ENCODE data around the gene DUT. TPM values are rescaled to one million over a fixed set of nuclear protein-coding genes. Genes with fewer than 3 reads are reported as not detected.

The DUT gene
- total and polyA plus RNA-seq, 4 donors = 54.8 to 149 (median 76.7) TPM

DNA sequence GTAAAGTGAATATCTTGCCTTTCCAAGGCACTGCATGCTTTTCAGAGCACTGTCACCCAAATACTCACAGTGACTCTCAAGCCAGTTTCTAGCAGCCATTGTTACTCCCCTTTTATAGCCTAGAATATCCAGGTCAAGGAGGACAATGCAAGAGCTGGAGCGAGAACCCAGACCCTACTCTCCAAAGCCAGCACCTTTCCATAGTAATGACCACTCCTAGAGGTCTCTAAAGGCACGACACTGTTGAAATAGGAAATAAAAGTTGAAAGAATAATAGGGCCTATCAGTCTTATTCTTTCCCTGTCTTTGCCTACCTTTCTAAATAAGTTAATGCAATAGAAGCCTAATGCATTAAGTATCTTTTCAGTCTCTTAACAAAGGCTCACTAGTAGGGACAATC, 33.6 kb upstream of the DUT start:
- DNase-seq (no peak), ATAC-seq (ENCODE audit: low FRiP score) (no peak)
- intact Hi-C loops (cut with DNase I) = no loop called here
- Histone ChIP-seq H3K27ac (ENCODE audit: low read depth in 1 of 2, low read length in 2 of 2) (no peak overlapping the region), H3K4me3 (ENCODE audit: low read length in 2 of 2) (no peak overlapping the region), H3K36me3 (ENCODE audit: control insufficient read depth in 1 of 2, insufficient read depth in 2 of 2, low read length in 1 of 2) (no peaks in the 10 kb centered on the region), H3K27me3 (ENCODE audit: control insufficient read depth in 1 of 2, insufficient read depth in 2 of 2, low read length in 1 of 2) (no peaks in the 10 kb centered on the region), H3K4me1 (ENCODE audit: control insufficient read depth in 1 of 2, insufficient read depth in 2 of 2, low read length in 2 of 2) (no peaks in the 10 kb centered on the region), H3K9me3 (ENCODE audit: control insufficient read depth, low read length) (no peaks in the 10 kb centered on the region)
- 94 to 98% methylated on average over 2 of the region's 2 CpGs for WGBS, 2 donors

DNA sequence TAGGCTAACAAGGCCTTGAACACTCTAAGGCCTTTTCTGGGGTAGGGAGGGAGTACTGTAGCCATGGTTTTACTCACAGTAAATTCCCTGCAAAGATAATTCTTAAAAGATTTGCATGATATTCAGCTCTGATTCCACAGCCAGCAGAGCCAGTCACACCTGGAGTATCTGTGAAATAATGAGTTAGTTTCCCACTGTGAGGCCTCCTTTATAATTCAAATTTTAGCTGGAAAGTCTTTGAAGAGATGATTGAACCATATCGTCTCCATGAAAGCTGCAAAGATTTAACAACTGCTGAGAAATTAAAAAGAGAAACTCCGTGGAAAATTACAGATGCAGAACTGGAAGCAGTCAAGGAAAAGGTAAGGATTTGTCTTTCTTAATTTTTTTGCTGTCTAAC, 32.3 kb upstream of the DUT start:
- no peaks in the 10 kb centered on the region for H3K4me1 ChIP-seq (ENCODE audit: control insufficient read depth in 1 of 2, insufficient read depth in 2 of 2, low read length in 2 of 2)
- H3K27ac ChIP-seq (ENCODE audit: low read depth in 1 of 2, low read length in 2 of 2) = no peak overlapping the region
- H3K4me3 ChIP-seq (ENCODE audit: low read length in 2 of 2) = no peak overlapping the region
- intact Hi-C loops (cut with DNase I) = no loop called here
- no peaks in the 10 kb centered on the region for H3K36me3 ChIP-seq (ENCODE audit: control insufficient read depth in 1 of 2, insufficient read depth in 2 of 2, low read length in 1 of 2)
- no peaks in the 10 kb centered on the region for H3K9me3 ChIP-seq (ENCODE audit: control insufficient read depth, low read length)
- no peak for ATAC-seq (ENCODE audit: low FRiP score)
- H3K27me3 ChIP-seq (ENCODE audit: control insufficient read depth in 1 of 2, insufficient read depth in 2 of 2, low read length in 1 of 2) = no peaks in the 10 kb centered on the region
- WGBS, 2 donors = 57 to 58% methylated on average over 2 of the region's 2 CpGs
- no peak for DNase-seq

DNA sequence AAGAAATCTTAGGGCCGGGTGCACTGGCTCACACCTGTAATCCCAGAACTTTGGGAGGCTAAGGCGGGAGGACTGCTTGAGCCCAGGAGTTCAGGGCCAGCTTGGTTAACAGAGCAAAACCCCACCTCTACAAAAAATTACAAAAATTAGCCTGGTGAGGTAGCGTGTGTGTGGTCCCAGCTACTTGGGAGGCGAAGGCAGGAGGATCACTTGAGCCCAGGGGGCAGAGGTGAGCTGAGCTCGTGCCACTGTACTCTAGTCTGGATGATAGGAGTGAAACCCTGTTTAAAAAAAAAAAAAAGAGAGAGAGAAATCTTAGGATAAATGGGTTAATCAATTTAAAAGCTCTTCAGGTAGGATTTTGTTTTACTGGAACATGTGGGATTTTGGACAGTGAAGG, 31.2 kb upstream of the DUT start:
- DNase-seq (no peak), ATAC-seq (ENCODE audit: low FRiP score) (no peak)
- intact Hi-C loops (cut with DNase I) = no loop called here
- Histone ChIP-seq H3K27ac (ENCODE audit: low read depth in 1 of 2, low read length in 2 of 2) (no peak overlapping the region), H3K36me3 (ENCODE audit: control insufficient read depth in 1 of 2, insufficient read depth in 2 of 2, low read length in 1 of 2) (no peaks in the 10 kb centered on the region), H3K27me3 (ENCODE audit: control insufficient read depth in 1 of 2, insufficient read depth in 2 of 2, low read length in 1 of 2) (no peaks in the 10 kb centered on the region), H3K4me1 (ENCODE audit: control insufficient read depth in 1 of 2, insufficient read depth in 2 of 2, low read length in 2 of 2) (no peaks in the 10 kb centered on the region), H3K9me3 (ENCODE audit: control insufficient read depth, low read length) (no peaks in the 10 kb centered on the region), H3K4me3 (ENCODE audit: low read length in 2 of 2) (no peak overlapping the region)
- 91 to 93% methylated on average over 5 of the region's 5 CpGs for WGBS, 2 donors

DNA sequence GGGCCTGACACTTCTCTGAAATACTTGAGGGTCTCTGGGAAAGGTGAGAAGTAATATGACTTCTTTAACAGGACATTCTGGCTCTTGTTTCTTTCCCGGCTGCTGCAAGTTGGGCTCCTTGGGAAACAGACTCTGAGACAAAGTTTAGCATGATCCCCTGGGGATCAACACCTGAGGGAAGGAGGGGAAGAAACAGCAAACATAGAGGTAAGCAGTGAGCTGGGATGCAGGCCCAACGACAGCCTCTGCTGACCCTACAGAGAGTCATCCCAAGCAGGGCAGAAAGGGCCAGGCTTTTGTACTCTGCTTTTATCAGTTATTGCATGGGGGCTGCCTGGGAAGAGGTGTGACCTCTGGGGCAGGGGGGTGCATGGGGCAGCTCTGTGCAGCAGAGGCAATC, 26.8 kb upstream of the DUT start:
- DNase-seq (no peak), ATAC-seq (ENCODE audit: low FRiP score) (no peak)
- Histone ChIP-seq H3K27me3 (ENCODE audit: control insufficient read depth in 1 of 2, insufficient read depth in 2 of 2, low read length in 1 of 2) (no peaks in the 10 kb centered on the region), H3K9me3 (ENCODE audit: control insufficient read depth, low read length) (no peaks in the 10 kb centered on the region), H3K36me3 (ENCODE audit: control insufficient read depth in 1 of 2, insufficient read depth in 2 of 2, low read length in 1 of 2) (no peaks in the 10 kb centered on the region), H3K4me3 (ENCODE audit: low read length in 2 of 2) (no peak overlapping the region), H3K4me1 (ENCODE audit: control insufficient read depth in 1 of 2, insufficient read depth in 2 of 2, low read length in 2 of 2) (no peaks in the 10 kb centered on the region), H3K27ac (ENCODE audit: low read depth in 1 of 2, low read length in 2 of 2) (no peak overlapping the region)
- intact Hi-C loops (cut with DNase I) = no loop called here
- 78 to 81% methylated on average over 2 of the region's 2 CpGs for WGBS, 2 donors

DNA sequence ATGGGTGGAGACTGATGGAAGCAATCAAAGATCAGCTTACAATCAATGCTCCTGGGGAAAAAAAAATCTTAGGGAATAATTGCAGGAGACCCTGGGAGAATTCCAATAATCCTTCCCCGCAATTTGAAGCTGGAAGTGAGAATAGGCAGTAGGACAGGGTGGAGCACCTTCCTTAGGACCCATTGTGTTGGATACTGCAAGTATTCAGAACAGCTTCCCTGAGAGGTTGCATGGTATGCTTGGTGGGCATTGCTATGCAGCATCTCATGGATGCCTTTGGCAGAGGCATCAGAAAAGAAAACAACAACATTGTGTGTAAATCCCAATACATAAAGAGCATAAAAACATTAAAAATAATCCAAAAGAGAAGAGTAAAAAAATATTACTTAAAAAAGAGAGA, 24.6 kb upstream of the DUT start:
- H3K9me3 ChIP-seq (ENCODE audit: control insufficient read depth, low read length) = no peaks in the 10 kb centered on the region
- no peak overlapping the region for H3K27ac ChIP-seq (ENCODE audit: low read depth in 1 of 2, low read length in 2 of 2)
- WGBS, 2 donors = 91 to 95% methylated on average over 1 of the region's 1 CpG
- no peaks in the 10 kb centered on the region for H3K27me3 ChIP-seq (ENCODE audit: control insufficient read depth in 1 of 2, insufficient read depth in 2 of 2, low read length in 1 of 2)
- DNase-seq (no peak), ATAC-seq (ENCODE audit: low FRiP score) (no peak)
- H3K4me1 ChIP-seq (ENCODE audit: control insufficient read depth in 1 of 2, insufficient read depth in 2 of 2, low read length in 2 of 2) = no peaks in the 10 kb centered on the region
- intact Hi-C loops (cut with DNase I) = no loop called here
- H3K36me3 ChIP-seq (ENCODE audit: control insufficient read depth in 1 of 2, insufficient read depth in 2 of 2, low read length in 1 of 2) = no peaks in the 10 kb centered on the region
- H3K4me3 ChIP-seq (ENCODE audit: low read length in 2 of 2) = no peak overlapping the region

DNA sequence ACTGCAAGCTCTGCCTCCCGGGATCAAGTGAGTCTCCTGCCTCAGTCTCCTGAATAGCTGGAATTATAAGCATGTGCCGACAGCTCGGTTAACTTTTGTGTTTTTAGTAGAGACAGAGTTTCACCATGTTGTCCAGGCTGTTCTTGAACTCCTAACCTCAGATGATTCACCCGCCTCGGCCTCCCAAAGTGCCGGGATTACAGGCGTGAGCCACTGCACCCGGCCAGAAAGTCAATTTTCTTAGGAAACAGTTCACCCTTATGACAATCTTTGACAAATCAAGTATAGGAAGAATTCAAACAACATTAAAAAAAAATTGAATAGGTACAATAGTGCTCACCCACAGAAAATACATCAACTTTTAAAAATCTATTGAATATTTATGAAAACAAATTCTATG, 23.6 kb upstream of the DUT start:
- no peak for DNase-seq
- WGBS, 2 donors = 80 to 89% methylated on average over 8 of the region's 8 CpGs
- no peak for ATAC-seq (ENCODE audit: low FRiP score)

DNA sequence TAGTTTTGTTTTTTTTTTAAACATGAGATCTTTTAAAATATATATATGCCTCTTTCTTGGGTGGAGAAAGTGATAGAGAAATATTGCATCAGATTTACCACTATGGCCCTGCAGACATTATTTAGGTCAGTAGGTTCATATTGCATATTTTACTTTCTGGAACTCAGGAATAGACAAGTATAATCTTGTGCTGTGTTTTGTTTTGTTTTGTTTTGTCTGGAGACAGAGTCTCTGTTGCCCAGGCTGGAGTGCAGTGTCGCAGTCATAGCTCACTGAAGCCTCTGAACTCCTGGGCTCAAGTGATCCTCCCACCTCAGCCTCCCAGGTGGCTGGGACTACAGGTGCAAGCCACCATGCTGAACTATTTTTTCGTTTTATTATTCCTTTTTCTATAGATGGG, 21.5 kb upstream of the DUT start:
- 80 to 82% methylated on average over 2 of the region's 2 CpGs for WGBS, 2 donors
- H3K4me1 ChIP-seq (ENCODE audit: control insufficient read depth in 1 of 2, insufficient read depth in 2 of 2, low read length in 2 of 2) = no peaks in the 10 kb centered on the region
- intact Hi-C loops (cut with DNase I) = no loop called here
- no peaks in the 10 kb centered on the region for H3K9me3 ChIP-seq (ENCODE audit: control insufficient read depth, low read length)
- no peak overlapping the region for H3K27ac ChIP-seq (ENCODE audit: low read depth in 1 of 2, low read length in 2 of 2)
- H3K4me3 ChIP-seq (ENCODE audit: low read length in 2 of 2) = no peak overlapping the region
- no peaks in the 10 kb centered on the region for H3K36me3 ChIP-seq (ENCODE audit: control insufficient read depth in 1 of 2, insufficient read depth in 2 of 2, low read length in 1 of 2)
- H3K27me3 ChIP-seq (ENCODE audit: control insufficient read depth in 1 of 2, insufficient read depth in 2 of 2, low read length in 1 of 2) = no peaks in the 10 kb centered on the region
- DNase-seq (no peak), ATAC-seq (ENCODE audit: low FRiP score) (no peak)

More for the DNA sequence above, 23.6 kb upstream of the DUT start:
- intact Hi-C loops (cut with DNase I) = no loop called here
- H3K36me3 ChIP-seq (ENCODE audit: control insufficient read depth in 1 of 2, insufficient read depth in 2 of 2, low read length in 1 of 2) = no peaks in the 10 kb centered on the region
- no peaks in the 10 kb centered on the region for H3K27me3 ChIP-seq (ENCODE audit: control insufficient read depth in 1 of 2, insufficient read depth in 2 of 2, low read length in 1 of 2)
- no peak overlapping the region for H3K27ac ChIP-seq (ENCODE audit: low read depth in 1 of 2, low read length in 2 of 2)
- no peak overlapping the region for H3K4me3 ChIP-seq (ENCODE audit: low read length in 2 of 2)
- H3K9me3 ChIP-seq (ENCODE audit: control insufficient read depth, low read length) = no peaks in the 10 kb centered on the region
- H3K4me1 ChIP-seq (ENCODE audit: control insufficient read depth in 1 of 2, insufficient read depth in 2 of 2, low read length in 2 of 2) = no peaks in the 10 kb centered on the region

DNA sequence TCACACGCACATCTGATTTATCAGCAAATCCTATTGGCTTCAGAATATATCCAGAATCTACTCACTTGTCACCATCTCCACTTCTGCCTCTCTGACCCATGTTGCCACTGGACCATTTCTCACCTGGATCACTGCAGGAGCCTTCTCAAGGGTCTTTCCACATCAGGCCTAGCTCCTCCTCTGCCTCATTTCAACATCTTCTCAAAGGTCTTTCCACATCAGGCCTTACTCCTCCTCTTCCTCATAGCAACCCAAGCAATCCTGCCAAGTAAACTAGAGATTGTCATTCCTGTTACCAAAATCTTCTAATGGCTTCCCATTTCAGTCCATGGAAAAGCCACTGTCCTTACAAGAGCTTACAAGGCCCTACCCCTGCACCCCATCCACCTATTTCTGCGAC, 18.0 kb upstream of the DUT start:
- no peak overlapping the region for H3K4me3 ChIP-seq (ENCODE audit: low read length in 2 of 2)
- H3K27me3 ChIP-seq (ENCODE audit: control insufficient read depth in 1 of 2, insufficient read depth in 2 of 2, low read length in 1 of 2) = no peaks in the 10 kb centered on the region
- DNase-seq (no peak), ATAC-seq (ENCODE audit: low FRiP score) (no peak)
- no peaks in the 10 kb centered on the region for H3K36me3 ChIP-seq (ENCODE audit: control insufficient read depth in 1 of 2, insufficient read depth in 2 of 2, low read length in 1 of 2)
- intact Hi-C loops (cut with DNase I) = no loop called here
- H3K4me1 ChIP-seq (ENCODE audit: control insufficient read depth in 1 of 2, insufficient read depth in 2 of 2, low read length in 2 of 2) = no peaks in the 10 kb centered on the region
- H3K9me3 ChIP-seq (ENCODE audit: control insufficient read depth, low read length) = no peaks in the 10 kb centered on the region
- no peak overlapping the region for H3K27ac ChIP-seq (ENCODE audit: low read depth in 1 of 2, low read length in 2 of 2)
- WGBS, 2 donors = 92 to 93% methylated on average over 2 of the region's 2 CpGs

DNA sequence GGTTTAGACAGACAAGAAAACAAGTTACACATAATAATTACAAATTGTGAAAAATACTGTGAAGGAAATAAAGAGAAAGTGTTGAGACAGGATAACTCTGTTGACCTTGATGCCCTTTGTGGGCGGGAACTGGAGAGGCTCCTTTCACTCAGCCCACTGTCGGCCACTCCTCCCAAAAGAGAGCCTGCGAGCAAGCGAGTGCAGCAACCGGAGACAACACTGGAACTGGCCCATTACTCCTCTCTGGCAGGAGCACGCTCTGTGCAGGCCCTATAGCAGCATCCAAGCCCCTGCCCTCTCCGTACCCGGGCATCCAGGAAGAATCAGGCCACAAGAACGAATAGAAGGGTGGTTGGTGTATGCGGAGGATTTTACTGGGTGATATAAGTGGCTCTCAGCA, 16.2 kb upstream of the DUT start:
- Histone ChIP-seq H3K27me3 (ENCODE audit: control insufficient read depth in 1 of 2, insufficient read depth in 2 of 2, low read length in 1 of 2) (no peaks in the 10 kb centered on the region), H3K4me3 (ENCODE audit: low read length in 2 of 2) (no peak overlapping the region), H3K27ac (ENCODE audit: low read depth in 1 of 2, low read length in 2 of 2) (no peak overlapping the region), H3K36me3 (ENCODE audit: control insufficient read depth in 1 of 2, insufficient read depth in 2 of 2, low read length in 1 of 2) (no peaks in the 10 kb centered on the region), H3K9me3 (ENCODE audit: control insufficient read depth, low read length) (no peaks in the 10 kb centered on the region), H3K4me1 (ENCODE audit: control insufficient read depth in 1 of 2, insufficient read depth in 2 of 2, low read length in 2 of 2) (no peaks in the 10 kb centered on the region)
- no peak for ATAC-seq (ENCODE audit: low FRiP score)
- WGBS, 2 donors = 83 to 84% methylated on average over 10 of the region's 10 CpGs
- intact Hi-C loops (cut with DNase I) = no loop called here
- no peak for DNase-seq

Measured in aorta (tissue), 5 donors.